CD4-positive, alpha-beta memory T cell (primary cell): ENCODE data around the gene AADAT. TPM values are rescaled to one million over a fixed set of nuclear protein-coding genes. Genes with fewer than 3 reads are reported as not detected.

ENCODE experiments used
- CTCF ChIA-PET: fragments of 350-600 bp; sonication (Branson Sonifier 250); formaldehyde crosslinking; loops from one replicate; lab custom pipeline; 2021; ENCODE audit warnings: inconsistent platforms; ENCODE audit not compliant: partially characterized antibody; lab: Charles Lee
- POLR2A ChIA-PET: fragments of 350-600 bp; sonication (Branson Sonifier 250); formaldehyde crosslinking; loops from one replicate; lab custom pipeline; 2021; ENCODE audit not compliant: partially characterized antibody; lab: Charles Lee
- DNase-seq, 5 donors: peaks; one replicate each; pipeline versions ENCODE4 v3.0.0 to v3.0.0-alpha.2; 2020 to 2022; ENCODE audit warnings: mixed read lengths in 1 of 5
- H3K27ac ChIP-seq: one replicate; pipeline ENCODE4 v1.7.0; 2013; ENCODE audit warnings: low read depth, low read length
- H3K27me3 ChIP-seq: 2 replicates; pipeline ENCODE4 v1.7.0; 2013; ENCODE audit warnings: mild to moderate bottlenecking, low read length, moderate library complexity; ENCODE audit not compliant: insufficient read depth
- H3K36me3 ChIP-seq: 2 replicates; pipeline ENCODE4 v1.7.0; 2013; ENCODE audit warnings: mild to moderate bottlenecking, low read length, moderate library complexity; ENCODE audit not compliant: insufficient read depth
- H3K4me1 ChIP-seq: 2 replicates; pipeline ENCODE4 v1.7.0; 2013; ENCODE audit warnings: mild to moderate bottlenecking, low read length, moderate library complexity; ENCODE audit not compliant: insufficient read depth
- H3K4me3 ChIP-seq, 2 donors: one replicate each; pipeline ENCODE4 v1.7.0; 2013; ENCODE audit warnings: low read length in 2 of 2, mild to moderate bottlenecking in 1 of 2
- H3K9me3 ChIP-seq, 2 donors: one replicate each; pipeline ENCODE4 v1.7.0; 2013; ENCODE audit warnings: low read length in 2 of 2, control low read depth in 1 of 2; ENCODE audit not compliant: control insufficient read depth in 1 of 2
- H3K27ac Mint-ChIP-seq, 7 donors: one replicate each; pipeline ENCODE4 v1.8.0; 2020 to 2021; ENCODE audit warnings: mixed read lengths in 7 of 7, mild to moderate bottlenecking in 6 of 7, inconsistent platforms in 3 of 7, moderate library complexity in 3 of 7
- H3K27me3 Mint-ChIP-seq, 2 donors: one replicate each; pipeline ENCODE4 v1.8.0; 2020 to 2021; ENCODE audit warnings: mixed read lengths in 2 of 2
- H3K36me3 Mint-ChIP-seq, 2 donors: one replicate each; pipeline ENCODE4 v1.8.0; 2020 to 2021; ENCODE audit warnings: mixed read lengths in 2 of 2, inconsistent platforms in 1 of 2, mild to moderate bottlenecking in 1 of 2
- H3K4me1 Mint-ChIP-seq, 4 donors: one replicate each; pipeline ENCODE4 v1.8.0; 2020 to 2021; ENCODE audit warnings: mixed read lengths in 4 of 4, mild to moderate bottlenecking in 1 of 4
- H3K4me3 Mint-ChIP-seq, 8 donors: one replicate each; pipeline ENCODE4 v1.8.0; 2020 to 2021; ENCODE audit warnings: mixed read lengths in 8 of 8, mild to moderate bottlenecking in 7 of 8, moderate library complexity in 6 of 8, inconsistent platforms in 3 of 8
- H3K9me3 Mint-ChIP-seq, 8 donors: one replicate each; pipeline ENCODE4 v1.8.0; 2020 to 2021; ENCODE audit warnings: mixed read lengths in 8 of 8, mild to moderate bottlenecking in 5 of 8, inconsistent platforms in 3 of 8, moderate library complexity in 1 of 8
- intact Hi-C: fragments of 100-400 bp; cut with micrococcal nuclease; formaldehyde crosslinking; loops from one replicate; pipeline ENCODE4 v1.15.1; 2023
- polyA plus RNA-seq, 2 donors: library from polyadenylated mRNA; unstranded; fragments of 300-500 nt; fragmentation: Illumina TruSeq; gene quantifications; one replicate each; pipeline ENCODE4 v1.2.3, GENCODE V29; 2021
- total RNA-seq, 2 experiments: library from RNA; stranded (reverse); gene quantifications; one replicate each; pipeline ENCODE4 v1.2.3, GENCODE V29; 2021

AADAT gene
- total and polyA plus RNA-seq, 4 experiments from 2014 or later = not detected

- Histone ChIP-seq H3K36me3 (no peaks in the 10 kb centered on the region), H3K4me1 (no peaks in the 10 kb centered on the region), H3K27ac (no peak overlapping the region), H3K4me3 (no peak overlapping the region), H3K27me3 (no peaks in the 10 kb centered on the region), H3K9me3 (no peaks in the 10 kb centered on the region)
- Mint-ChIP-seq H3K27me3 (peaks cover 0 to 5% of the 10 kb centered on the region in 2 donors), H3K4me1 (no peaks in the 10 kb centered on the region), H3K27ac (no peak overlapping the region), H3K9me3 (no peaks in the 10 kb centered on the region), H3K4me3 (no peak overlapping the region), H3K36me3 (no peaks in the 10 kb centered on the region)
- intact Hi-C loops = no loop called here
- CTCF ChIA-PET = interaction anchor here (0.7 kb wide), 1 partner anchor 101 kb away, joined by 3 read pairs; no protein-coding TSS in a partner anchor
- DNase-seq = no peak
- POLR2A ChIA-PET = no interaction called here
Observed at GRCh38 chr4:170035845-170036244, 53.9 kb downstream of the AADAT start.

GRCh38 chr4:170035231-170035630 is 54.5 kb downstream of the AADAT start:
- POLR2A ChIA-PET = no interaction called here
- H3K27ac ChIP-seq = no peak overlapping the region
- no peaks in the 10 kb centered on the region for H3K9me3 ChIP-seq
- CTCF ChIA-PET = interaction anchor here (0.7 to 1.3 kb wide), 3 partner anchors 13 to 225 kb away, joined by 3 to 5 read pairs (median 3); no protein-coding TSS in a partner anchor
- Mint-ChIP-seq H3K36me3 (no peaks in the 10 kb centered on the region), H3K4me1 (no peaks in the 10 kb centered on the region), H3K27me3 (peaks cover 0 to 5% of the 10 kb centered on the region in 2 donors), H3K9me3 (no peaks in the 10 kb centered on the region), H3K27ac (no peak overlapping the region), H3K4me3 (no peak overlapping the region)
- no peaks in the 10 kb centered on the region for H3K4me1 ChIP-seq
- intact Hi-C loops = no loop called here
- no peak for DNase-seq
- H3K36me3 ChIP-seq = no peaks in the 10 kb centered on the region
- H3K4me3 ChIP-seq = no peak overlapping the region
- H3K27me3 ChIP-seq = no peaks in the 10 kb centered on the region

- Histone ChIP-seq H3K9me3 (no peaks in the 10 kb centered on the region), H3K4me3 (no peak overlapping the region), H3K27ac (no peak overlapping the region), H3K27me3 (no peaks in the 10 kb centered on the region), H3K36me3 (no peaks in the 10 kb centered on the region), H3K4me1 (no peaks in the 10 kb centered on the region)
- Mint-ChIP-seq H3K4me3 (no peak overlapping the region), H3K4me1 (no peaks in the 10 kb centered on the region), H3K27ac (no peak overlapping the region), H3K27me3 (peaks cover 0 to 8% of the 10 kb centered on the region in 2 donors), H3K9me3 (no peaks in the 10 kb centered on the region), H3K36me3 (no peaks in the 10 kb centered on the region)
- intact Hi-C loops = no loop called here
- CTCF ChIA-PET = interaction anchor here (1.1 to 1.3 kb wide), 2 partner anchors 12 to 223 kb away, joined by 3 to 5 read pairs; no protein-coding TSS in a partner anchor
- no peak for DNase-seq
- POLR2A ChIA-PET = interaction anchor here (0.6 kb wide), 1 partner anchor 1488 kb away, joined by 3 read pairs; no protein-coding TSS in a partner anchor
Observed at GRCh38 chr4:170033999-170034398, 55.8 kb downstream of the AADAT start.

DNA sequence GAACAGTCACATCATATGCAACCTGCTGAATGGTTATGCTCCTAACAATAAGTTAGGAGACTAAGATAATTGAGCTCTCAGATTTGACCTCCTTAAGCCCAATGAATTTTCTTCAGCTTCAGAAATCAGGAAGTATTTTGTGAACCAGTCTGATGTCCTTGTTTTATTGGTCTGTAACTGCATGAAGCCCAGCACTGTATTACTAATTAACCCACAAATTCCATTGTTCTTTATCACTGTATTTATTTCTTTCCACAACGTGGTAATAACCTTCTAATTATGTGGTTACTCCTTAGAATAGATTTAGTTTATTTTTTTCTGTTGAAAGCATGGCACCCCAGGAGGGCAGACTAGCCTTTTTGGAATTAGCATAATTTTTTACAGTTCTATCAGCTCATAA is 59.6 kb downstream of the AADAT start:
- H3K4me1 Mint-ChIP-seq = peaks cover 5 to 15% (median 8%) of the 10 kb centered on the region in 4 donors
- H3K27me3 Mint-ChIP-seq = peaks cover 2 to 10% of the 10 kb centered on the region in 2 donors
- Histone ChIP-seq H3K9me3 (no peaks in the 10 kb centered on the region), H3K4me1 (peaks cover 12% of the 10 kb centered on the region), H3K36me3 (no peaks in the 10 kb centered on the region), H3K4me3 (no peak overlapping the region), H3K27me3 (no peaks in the 10 kb centered on the region), H3K27ac (no peak overlapping the region)
- H3K36me3 Mint-ChIP-seq = peaks cover 0 to 6% of the 10 kb centered on the region in 2 donors
- H3K4me3 Mint-ChIP-seq = no peak overlapping the region
- H3K27ac Mint-ChIP-seq = no peak overlapping the region
- no peaks in the 10 kb centered on the region for H3K9me3 Mint-ChIP-seq
- ChIA-PET POLR2A (no interaction called here), CTCF (no interaction called here)
- DNase-seq = no peak
- intact Hi-C loops = no loop called here

DNA sequence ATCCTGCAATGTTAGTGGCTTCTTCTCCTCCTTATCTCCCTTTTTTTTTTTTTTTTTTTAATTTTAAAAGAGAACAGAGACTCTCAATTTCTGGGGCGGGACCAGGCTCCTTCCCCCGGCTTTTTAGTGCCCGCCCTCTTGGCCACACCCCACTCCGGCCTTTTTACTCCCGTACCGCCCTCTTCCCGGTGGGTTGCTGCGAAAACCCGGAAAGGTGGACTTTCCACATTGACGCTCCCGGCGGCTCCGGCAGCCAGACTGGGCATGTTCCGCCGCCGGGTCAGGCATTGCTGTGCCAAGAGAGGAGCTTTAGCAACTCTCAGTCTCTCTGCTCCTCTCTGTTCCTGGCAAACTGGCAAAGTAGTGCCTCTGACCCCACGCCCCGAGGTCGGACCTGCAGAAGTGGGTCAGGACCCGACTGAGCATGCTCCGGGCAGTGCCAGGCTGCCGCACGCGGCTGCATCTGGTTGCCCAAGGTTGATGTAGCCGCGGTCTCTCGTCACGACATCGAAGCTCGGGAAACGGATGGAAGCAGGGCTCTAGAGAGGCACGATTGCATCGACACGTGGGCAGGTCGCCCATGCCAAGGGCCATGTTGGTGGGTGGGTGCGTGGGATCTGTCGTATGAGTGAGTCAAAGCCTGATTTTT is 62.5 kb downstream of the AADAT start:
- DNase-seq = peak; percentile 88 to 93 (median 92)
- H3K9me3 ChIP-seq = no peaks in the 10 kb centered on the region
- Mint-ChIP-seq H3K4me3 (peak overlapping the region; percentile 85 to 94 (median 92)), H3K4me1 (peaks cover 5 to 15% (median 8%) of the 10 kb centered on the region in 4 donors), H3K27ac (peak overlapping the region; percentile 82 to 95 (median 88)), H3K36me3 (peaks cover 0 to 6% of the 10 kb centered on the region in 2 donors), H3K9me3 (no peaks in the 10 kb centered on the region), H3K27me3 (peaks cover 2 to 7% of the 10 kb centered on the region in 2 donors)
- H3K4me3 ChIP-seq = peak overlapping the region; percentile 70 to 93
- no peaks in the 10 kb centered on the region for H3K27me3 ChIP-seq
- intact Hi-C loops = loop anchor here (1.0 to 5.0 kb wide), 4 partner anchors 408 to 1710 kb away; partner anchors contain the start of genes DDX60 and DDX60L
- POLR2A ChIA-PET = interaction anchor here (0.7 to 3.7 kb wide), 5 partner anchors 13 to 1548 kb away, joined by 3 to 13 read pairs (median 7); partner anchors contain the start of genes CBR4 and NEK1
- CTCF ChIA-PET = interaction anchor here (0.6 to 4.0 kb wide), 3 partner anchors 217 to 415 kb away, joined by 3 to 19 read pairs (median 4); partner anchors contain the start of gene NEK1
- no peaks in the 10 kb centered on the region for H3K36me3 ChIP-seq
- peaks cover 12% of the 10 kb centered on the region for H3K4me1 ChIP-seq
- peak overlapping the region; percentile 18 for H3K27ac ChIP-seq

GRCh38 chr4:170026253-170027021 is 63.3 kb downstream of the AADAT start, which contains the start of gene MFAP3L:
TSS of gene MFAP3L (minus strand) at chr4:170026395. CDS start at chr4:170005877, 20,518 bp downstream.
- Histone ChIP-seq H3K27me3 (no peaks in the 10 kb centered on the region), H3K4me1 (peaks cover 12% of the 10 kb centered on the region), H3K9me3 (no peaks in the 10 kb centered on the region), H3K27ac (peak within 1 kb of the TSS; percentile 66), H3K4me3 (peak within 1 kb of the TSS; percentile 92 to 93), H3K36me3 (no peaks in the 10 kb centered on the region)
- ChIA-PET POLR2A (interaction anchor here (0.9 to 3.7 kb wide), 5 partner anchors 11 to 1016 kb away, joined by 3 to 13 read pairs (median 7); partner anchors contain the start of genes CBR4, CLCN3 and NEK1), CTCF (interaction anchor here (4.0 kb wide), 1 partner anchor 414 kb away, joined by 19 read pairs; the partner anchor contains the start of gene NEK1)
- intact Hi-C loops = loop anchor here (1.0 to 5.0 kb wide), 6 partner anchors 268 to 1709 kb away; partner anchors contain the start of genes CBR4, DDX60 and DDX60L
- Mint-ChIP-seq H3K27ac (peak within 1 kb of the TSS; percentile 85 to 95 (median 91)), H3K4me3 (peak within 1 kb of the TSS; percentile 88 to 94 (median 92)), H3K4me1 (peaks cover 5 to 15% (median 8%) of the 10 kb centered on the region in 4 donors), H3K27me3 (peaks cover 2 to 5% of the 10 kb centered on the region in 2 donors), H3K36me3 (peaks cover 0 to 6% of the 10 kb centered on the region in 2 donors), H3K9me3 (no peaks in the 10 kb centered on the region)
- DNase-seq = peak; percentile 74 to 89 (median 86)
